Ureter (tissue), 1 donor: ENCODE measurements around the gene ALG10. TPM values are rescaled to one million over a fixed set of nuclear protein-coding genes. Genes with fewer than 3 reads are reported as not detected.
"Not testable (repeated sequence)": the region's sequence is repeated elsewhere in the genome, so short reads cannot be mapped to it uniquely, and the experiment has no call there.

Experiments used
- DNase-seq: peaks from one replicate; pipeline ENCODE4 v3.0.0-alpha.2; 2020; ENCODE audit warnings: low spot score
- total RNA-seq: library from RNA; stranded (reverse); gene quantifications from one replicate; pipeline ENCODE4 v1.2.4, GENCODE V29; 2023
- donor health status: DM: yes; HTN: yes; CAD: no.

ALG10 gene, protein sequence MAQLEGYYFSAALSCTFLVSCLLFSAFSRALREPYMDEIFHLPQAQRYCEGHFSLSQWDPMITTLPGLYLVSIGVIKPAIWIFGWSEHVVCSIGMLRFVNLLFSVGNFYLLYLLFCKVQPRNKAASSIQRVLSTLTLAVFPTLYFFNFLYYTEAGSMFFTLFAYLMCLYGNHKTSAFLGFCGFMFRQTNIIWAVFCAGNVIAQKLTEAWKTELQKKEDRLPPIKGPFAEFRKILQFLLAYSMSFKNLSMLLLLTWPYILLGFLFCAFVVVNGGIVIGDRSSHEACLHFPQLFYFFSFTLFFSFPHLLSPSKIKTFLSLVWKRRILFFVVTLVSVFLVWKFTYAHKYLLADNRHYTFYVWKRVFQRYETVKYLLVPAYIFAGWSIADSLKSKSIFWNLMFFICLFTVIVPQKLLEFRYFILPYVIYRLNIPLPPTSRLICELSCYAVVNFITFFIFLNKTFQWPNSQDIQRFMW
- total RNA-seq, result 9.6 TPM

DNA sequence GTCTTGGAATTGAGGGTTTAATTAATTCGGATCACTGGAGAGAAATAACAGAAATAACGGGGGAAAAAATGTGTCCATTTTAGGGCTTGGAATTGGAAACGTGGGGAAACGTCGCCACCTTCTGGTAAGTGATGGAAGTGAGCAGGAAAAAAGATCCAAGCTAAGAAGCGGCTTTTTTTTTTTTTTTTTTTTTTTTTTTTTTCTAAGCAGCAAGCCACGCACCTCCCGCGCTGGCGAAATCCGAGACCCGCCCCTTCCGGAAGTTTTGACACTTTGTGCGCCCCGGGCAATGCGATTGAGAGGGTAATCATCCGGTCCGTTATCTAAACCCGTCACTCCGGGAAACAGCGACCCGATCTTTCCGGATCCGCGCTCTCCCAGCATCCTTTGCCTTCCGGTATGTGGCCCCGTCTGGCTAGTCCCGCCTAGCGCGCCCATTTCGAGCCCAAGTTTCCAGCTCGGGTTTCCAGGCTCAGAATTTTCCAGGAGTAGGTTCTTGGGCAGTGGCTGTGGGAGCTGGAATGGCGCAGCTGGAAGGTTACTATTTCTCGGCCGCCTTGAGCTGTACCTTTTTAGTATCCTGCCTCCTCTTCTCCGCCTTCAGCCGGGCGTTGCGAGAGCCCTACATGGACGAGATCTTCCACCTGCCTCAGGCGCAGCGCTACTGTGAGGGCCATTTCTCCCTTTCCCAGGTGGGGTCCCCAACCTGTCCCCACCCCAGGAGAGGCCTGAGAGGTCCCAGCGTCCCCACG lies at the start of gene ALG10:
Gene ALG10 (plus strand): TSS at position 418 of the 752 bp plus-strand sequence. CDS start 104 bp downstream, at position 522.
- DNase-seq, result peak; percentile 99

DNA sequence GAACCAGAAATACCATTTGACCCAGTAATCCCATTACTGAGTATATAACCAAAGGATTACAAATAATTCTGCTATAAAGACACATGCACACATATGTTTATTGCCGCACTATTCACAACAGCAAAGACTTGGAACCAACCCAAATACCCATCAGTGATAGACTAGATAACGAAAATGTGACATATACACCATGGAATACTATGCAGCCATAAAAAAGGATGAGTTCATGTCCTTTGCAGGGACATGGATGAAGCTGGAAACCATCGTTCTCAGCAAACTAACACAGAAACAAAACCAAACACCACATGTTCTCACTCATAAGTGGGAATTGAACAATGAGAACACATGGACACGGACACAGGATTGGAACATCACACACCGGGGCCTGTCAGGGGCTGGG lies 49.4 kb upstream of the ALG10 start:
- not testable (repeated sequence) for DNase-seq

DNA sequence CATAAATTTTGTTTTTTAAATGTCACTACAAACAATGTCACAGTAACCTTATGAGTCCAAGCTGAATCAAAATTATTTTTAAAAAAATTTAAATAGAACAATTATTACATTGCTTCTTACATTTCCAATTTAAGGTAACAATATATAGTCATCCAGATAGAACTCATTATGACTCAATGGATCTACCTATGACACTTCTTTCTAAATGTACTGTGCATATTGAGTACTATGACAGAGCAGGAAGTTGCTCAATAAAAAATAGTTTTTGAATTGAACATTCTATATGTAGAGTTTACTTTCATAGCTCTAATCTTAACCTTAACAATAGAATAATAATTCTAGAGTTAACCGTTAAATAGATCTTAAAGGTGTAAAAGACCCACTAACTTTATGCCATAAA lies 44.4 kb upstream of the ALG10 start:
- no peak for DNase-seq

DNA sequence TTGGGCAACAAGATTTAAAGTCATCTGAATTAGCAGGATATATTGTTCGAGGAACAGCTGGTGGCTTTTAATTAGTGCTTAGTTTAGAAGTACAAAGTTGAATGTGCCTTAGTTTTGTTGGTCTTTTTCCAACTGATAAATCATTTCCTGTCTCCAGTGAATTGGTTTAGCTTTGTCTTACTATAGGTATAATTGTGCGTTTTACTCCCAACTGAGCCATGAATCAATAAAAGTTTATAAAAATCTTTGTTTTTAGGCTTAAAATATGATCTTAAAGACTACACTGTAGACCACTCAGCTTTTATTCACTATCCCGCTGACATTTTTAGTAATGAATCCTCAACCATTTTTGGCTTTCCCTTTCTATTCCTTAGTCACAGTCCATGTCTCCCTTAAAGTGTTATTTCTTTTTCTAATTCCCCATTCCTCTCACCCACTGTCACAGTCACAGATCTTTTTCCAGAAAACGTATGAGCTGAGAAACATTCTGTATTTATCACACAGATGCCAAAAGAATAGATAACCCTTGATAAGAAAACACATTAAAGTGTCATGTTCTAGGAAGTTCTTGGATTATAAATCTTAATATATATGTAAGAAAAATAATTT lies 34.0 kb upstream of the ALG10 start:
- no peak for DNase-seq

DNA sequence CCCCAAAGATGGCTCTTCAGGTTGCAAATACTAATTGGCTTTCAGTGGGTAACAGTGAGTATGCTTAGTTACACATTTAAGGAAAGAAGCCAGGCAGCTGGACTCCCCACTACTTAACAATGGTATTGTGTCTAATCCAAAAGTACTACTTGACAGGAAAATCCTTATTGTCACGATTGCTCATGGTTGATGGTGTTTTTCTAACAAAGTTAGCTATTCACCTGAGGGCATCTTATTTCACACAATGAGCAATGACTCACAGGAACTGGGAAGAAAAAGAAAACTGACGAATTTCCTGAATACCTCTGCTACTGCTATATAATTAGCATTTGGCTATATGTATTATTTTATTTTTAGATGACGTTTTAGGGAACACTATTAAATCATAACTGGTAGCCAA lies 33.4 kb upstream of the ALG10 start:
- no peak for DNase-seq

DNA sequence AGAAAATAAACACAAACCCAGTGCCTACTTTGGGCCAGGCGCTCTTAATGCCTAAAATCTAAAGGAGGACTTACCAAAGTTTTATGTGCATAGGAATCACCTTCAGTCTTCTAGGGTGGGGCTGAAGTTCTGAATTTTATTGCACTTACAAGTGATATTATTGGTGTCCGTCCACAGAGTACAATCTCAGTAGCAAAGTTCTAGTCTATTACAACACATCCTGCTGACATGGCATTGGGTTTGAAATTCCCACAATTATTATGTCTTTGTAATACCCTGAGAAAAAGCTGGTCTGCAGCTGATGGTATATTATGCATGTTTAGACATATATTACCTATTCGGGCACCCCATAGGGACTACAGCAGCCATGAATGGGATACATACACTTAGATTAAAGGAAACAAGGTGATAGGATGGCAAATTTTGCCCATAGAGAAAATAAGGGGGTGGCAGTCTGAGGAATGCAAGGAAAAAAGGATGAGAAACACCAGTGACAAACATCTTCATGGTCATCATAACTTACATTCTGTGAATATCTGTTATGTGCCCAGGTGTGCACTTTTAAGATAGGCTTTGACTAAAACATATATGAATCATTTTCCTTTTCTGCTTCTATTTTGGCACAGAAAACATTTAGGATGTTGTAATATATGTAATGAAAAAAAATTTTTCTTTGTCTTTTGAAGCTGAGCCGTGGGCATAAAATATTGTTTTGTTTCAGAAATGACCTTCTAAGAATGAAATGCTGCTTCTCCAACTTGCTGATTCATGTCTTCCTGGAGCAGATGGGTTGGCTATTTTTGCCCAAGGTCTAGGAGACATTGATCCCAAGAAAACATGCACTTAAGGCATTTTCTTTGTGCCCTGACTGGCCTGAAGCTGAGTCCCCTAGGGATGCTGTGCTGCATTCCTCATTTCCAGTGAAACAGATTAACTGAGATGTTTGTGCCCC lies 27.2 kb upstream of the ALG10 start:
- DNase-seq, result no peak

DNA sequence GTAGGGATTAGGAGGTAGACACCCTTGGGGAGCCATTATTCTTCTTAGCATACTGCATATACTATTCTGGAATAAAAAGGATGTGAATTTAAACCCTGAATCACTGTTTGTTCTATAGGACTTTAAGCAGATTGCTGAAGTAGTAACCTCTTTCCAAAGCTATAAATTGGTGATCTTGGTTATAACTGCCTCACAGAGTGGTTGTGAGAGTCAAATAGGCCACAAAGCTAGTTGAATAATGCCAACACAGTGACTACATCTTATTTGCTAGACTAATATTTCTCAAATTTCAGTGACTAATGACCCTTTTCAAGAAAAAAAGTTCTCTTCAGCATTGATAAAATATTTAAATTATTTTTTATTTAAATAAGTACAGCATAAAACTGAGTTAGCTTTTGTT lies 13.5 kb upstream of the ALG10 start:
- DNase-seq, result not testable (repeated sequence)

DNA sequence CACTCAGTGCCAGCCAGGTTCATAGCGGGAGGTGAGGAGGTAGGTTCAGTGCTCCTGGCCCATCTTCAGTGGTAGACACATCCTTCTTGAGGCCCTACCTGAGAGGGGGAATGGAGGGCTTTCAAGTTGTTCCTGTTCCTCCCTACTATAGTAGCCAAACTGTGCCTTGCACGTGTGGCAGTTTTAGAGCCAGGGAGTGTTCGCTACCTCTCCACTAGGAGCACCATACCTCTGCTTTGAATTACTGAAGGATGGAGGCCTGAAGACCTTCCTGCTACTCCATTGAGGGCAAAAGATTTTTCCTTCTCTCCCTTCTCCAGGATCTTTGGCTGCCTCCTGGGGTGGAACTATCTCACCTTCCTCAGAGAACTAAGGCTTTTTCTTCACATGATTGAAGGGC lies 5.9 kb upstream of the ALG10 start:
- no peak for DNase-seq

DNA sequence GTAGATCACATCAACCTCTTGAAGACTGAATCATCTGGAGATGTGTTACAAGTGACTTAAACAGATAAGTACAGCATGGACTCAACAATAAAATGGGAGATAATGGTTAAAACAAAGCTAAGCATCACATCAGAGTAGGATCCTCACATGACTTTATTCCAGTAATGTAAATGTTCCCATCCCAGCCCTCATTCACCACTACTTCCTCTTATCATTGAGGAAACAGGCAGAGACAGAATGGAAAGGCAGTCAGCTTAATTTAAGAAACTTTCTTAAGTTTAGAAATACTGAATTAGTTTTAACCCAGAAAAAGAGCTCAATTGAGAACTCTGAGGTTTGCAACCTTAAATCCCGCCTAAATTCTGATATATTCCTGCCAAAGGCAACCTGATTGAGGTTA lies 1.2 kb upstream of the ALG10 start:
- no peak for DNase-seq

DNA sequence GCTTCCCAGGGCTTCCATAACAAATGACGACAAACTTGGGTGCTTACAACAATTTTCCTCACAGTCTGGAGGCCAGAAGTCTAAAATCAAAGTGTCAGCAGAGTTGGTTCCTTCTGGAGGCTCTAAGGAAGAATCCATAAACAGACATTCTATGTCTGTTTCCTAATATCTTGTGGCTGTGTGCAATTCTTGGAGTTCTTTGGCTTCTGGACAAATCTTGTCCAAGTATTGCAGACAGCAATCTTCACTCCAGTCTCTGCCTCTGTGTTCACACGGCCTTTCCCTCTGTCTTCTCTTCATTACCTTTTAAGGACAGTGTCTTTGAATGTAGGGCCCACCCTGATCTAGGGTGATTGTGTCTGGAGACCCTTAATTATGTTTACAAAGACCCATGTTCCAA lies 5.4 kb downstream of the ALG10 start:
- DNase-seq, result not testable (repeated sequence)

DNA sequence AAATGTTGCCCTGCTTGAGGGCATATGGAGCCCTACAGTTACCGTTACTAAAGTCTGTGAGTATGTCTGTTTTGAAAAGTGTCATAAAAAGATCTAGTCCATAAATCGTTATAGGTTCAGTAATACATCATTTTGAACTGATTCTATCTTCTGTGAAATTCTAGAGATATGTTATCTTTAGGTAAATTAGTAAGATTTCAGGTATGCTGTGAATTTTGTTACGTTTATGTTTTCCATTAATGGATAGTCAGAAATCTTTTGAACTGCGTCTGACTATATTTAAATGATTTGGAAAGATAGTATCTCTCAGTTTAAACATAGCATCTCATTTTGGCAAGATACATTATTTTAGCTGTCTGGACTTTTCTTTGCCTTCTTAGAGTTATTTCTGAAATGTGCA lies 8.3 kb downstream of the ALG10 start:
- DNase-seq, result no peak

DNA sequence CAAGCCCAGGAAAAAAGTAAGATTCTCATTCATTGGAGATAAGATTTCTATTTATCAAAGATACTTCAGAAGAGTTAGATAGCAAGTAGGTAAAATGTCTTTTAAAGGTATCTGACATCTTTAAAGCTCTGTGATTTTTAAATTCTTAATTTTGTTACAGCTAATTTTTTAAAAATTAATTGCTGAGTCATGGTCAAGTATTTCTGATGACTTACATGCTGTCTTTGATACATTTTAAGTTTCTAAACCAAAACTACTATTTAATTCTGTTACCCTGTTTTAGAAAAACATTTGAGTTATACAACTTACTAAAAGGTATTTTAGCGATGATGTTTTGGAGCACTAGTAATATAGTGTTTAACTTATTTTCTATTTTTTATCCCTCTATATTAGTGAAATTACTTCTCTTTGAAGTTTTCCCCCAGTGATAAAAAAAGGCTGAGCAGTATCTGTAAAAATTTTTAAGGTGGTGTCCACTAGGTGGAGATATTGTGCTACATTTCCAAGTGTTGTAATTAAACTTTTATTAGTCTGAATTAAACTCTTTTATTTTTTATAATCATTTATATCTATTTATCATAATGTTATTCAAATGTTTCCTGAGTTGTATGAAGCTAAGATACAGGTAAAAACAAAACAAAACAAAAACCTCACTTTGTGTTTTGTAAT lies 11.5 kb downstream of the ALG10 start:
- no peak for DNase-seq

DNA sequence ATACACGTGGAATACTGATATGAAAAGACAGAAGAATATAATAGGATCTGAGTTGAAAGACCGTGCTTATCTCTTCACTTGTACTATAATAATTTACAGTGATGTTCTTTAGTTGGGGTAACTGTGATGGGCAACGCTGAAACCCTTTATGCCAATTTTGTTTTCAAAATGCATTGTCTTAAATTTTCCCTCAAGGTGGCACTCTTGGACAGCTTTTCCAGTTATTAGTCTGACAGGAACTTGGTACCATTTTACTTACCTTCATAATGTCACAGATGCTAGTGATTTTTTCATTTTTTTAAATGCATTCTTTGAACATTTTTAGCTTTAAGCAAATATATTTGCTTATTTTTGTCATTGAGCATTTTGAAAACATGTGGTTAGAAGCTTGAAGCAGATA lies 16.1 kb downstream of the ALG10 start:
- not testable (repeated sequence) for DNase-seq

DNA sequence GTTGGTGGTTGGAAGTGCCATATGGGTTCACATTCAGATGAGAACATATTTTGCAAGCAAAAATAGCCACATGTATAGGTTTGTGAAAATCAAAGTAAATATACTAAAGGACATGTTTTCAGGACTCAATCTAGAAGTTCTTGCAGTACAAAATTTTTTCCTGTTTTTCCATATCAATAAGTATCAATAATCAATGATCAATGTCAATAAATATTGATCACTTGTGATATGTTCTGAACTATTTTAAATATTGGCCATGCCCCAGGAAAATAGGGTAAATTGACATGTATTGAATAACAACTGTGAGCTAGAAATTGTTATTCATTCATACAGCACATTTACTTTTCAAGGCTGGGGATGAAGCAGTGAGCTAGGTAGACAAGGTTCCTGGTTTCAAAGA lies 24.3 kb downstream of the ALG10 start:
- DNase-seq, result no peak

DNA sequence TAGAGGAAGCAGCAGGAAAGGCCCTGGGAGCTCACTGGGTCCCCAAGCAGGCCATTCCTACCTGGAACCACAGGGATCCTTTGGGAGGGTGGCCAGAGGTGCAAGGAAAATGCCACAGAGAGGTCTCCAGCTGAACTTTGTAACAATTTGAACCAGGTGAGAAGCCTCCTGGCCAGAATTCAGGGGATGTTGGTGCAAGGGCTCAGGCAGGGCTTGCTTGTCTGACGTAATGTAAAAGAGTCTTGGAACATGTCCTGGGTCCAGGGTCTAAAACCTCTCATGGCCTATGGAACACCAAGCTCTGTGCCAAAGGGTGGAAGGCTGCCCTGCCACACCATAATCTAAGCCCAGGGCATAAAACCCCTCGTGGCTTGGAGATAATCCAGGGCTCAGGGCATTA lies 25.6 kb downstream of the ALG10 start:
- DNase-seq, result not testable (repeated sequence)

DNA sequence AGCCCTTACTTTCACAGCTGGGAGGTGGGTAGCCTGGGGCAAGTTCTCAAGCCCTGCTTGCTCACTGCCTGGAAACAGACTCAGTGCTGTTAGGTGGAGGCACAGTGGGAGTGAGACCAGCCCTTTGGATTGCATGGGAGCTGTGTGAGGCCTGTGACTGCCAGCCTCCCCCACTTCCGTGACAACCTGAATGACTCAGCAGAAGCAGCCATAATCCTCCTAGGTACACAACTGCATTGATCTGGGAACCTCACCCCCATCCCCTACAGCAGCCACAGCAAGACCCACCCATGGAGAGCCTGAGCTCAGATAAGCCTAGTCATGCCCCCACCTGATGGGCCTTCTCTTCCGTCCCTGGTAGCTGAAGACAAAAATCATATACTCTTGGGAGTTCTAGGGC lies 26.4 kb downstream of the ALG10 start:
- no peak for DNase-seq

DNA sequence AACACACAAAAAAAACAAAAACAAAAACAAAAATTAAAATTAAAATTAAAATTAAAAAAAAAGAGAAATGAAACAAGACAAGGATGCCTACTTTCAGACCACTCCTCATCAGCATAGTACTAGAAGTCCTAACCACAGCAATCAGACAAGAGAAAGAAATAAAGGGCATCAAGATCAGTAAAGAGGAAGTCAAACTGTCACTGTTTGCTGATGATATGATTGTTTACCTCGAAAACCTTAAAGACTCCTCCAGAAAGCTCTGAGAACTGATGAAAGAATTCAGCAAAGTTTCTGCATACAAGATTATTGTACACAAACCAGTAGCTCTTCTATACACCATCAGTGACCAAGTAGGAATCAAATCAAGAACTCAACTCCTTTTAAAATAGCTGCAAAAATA lies 29.2 kb downstream of the ALG10 start:
- no peak for DNase-seq

DNA sequence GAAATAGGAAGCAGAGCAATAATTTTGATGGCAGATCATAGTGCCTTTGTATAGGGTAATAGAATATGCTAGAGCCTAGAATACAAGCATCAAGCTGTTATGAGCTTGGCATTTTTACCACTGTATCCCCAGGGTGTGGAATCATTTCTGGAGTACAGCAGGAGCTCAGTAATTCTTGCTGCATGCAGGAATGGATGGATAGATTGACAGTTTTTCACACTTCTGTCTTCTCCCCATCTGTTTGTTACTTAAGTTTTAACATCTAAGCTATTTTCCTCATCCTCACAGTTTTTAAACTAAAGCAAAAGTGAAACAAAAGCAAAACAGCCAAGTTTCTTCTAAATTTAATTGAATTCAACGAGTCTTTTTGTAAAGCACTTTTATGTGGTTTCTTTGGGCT lies 32.6 kb downstream of the ALG10 start:
- DNase-seq, result no peak
